ENCODE results near the gene ZMYM3.

Gene ZMYM3

DNA sequence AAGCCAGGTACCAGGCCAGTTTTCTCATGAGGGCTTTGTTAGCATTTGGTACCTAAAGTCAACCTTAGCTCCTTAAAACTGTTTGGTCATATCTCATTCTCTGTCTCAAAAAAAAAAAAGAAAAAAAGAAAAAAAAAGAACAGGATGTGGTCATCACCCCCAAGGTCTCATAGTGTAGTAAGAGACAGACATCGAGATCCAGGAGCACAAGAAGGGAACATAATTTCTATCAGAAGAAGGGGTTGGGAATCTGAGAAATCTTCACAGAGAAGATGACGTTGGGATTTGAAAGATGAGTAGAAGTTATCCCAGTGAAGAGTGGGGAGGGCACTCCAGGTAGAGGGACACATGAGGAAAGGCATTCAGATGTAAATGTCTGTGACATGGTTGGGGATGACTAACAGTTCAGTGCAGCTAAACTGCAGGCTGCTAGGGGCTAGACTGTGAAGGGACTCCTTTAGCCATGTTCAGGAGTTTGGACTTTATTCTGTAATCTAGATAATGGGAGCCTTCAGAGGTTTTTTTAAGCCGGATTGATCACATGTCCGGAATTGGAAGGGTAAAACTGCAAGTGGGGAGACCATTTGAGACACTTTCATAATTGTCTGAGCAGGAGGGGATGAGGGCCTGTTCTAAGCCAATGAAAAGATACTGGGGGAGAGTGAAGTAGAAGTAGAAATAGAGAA lies 57.8 kb downstream of the ZMYM3 start:
- ATAC-seq: no peak
- TF ChIP-seq GLIS3 (CRISPR knock-in tag; IDR thresholded peaks at IDR 0.05) (no peak), ZNF70 (CRISPR knock-in tag; IDR thresholded peaks at IDR 0.05) (no peak), TCF4 (CRISPR knock-in tag; IDR thresholded peaks at IDR 0.05; ENCODE audit: borderline replicate concordance) (no peak), SNAI2 (CRISPR knock-in tag; IDR thresholded peaks at IDR 0.05) (no peak), BACH2 (CRISPR knock-in tag; IDR thresholded peaks at IDR 0.05; ENCODE audit: borderline replicate concordance) (no peak), ZNF565 (CRISPR knock-in tag; conservative IDR thresholded peaks at IDR 0.05; ENCODE audit: low read depth) (no peak), ISL1 (CRISPR knock-in tag; IDR thresholded peaks at IDR 0.05) (no peak), ZFP3 (CRISPR knock-in tag; IDR thresholded peaks at IDR 0.05) (no peak)
- TF ChIP-seq, protein P1, sequence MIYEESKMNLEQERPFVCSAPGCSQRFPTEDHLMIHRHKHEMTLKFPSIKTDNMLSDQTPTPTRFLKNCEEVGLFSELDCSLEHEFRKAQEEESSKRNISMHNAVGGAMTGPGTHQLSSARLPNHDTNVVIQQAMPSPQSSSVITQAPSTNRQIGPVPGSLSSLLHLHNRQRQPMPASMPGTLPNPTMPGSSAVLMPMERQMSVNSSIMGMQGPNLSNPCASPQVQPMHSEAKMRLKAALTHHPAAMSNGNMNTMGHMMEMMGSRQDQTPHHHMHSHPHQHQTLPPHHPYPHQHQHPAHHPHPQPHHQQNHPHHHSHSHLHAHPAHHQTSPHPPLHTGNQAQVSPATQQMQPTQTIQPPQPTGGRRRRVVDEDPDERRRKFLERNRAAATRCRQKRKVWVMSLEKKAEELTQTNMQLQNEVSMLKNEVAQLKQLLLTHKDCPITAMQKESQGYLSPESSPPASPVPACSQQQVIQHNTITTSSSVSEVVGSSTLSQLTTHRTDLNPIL (CRISPR knock-in tag; IDR thresholded peaks at IDR 0.05; ENCODE audit: low read depth): no peak

DNA sequence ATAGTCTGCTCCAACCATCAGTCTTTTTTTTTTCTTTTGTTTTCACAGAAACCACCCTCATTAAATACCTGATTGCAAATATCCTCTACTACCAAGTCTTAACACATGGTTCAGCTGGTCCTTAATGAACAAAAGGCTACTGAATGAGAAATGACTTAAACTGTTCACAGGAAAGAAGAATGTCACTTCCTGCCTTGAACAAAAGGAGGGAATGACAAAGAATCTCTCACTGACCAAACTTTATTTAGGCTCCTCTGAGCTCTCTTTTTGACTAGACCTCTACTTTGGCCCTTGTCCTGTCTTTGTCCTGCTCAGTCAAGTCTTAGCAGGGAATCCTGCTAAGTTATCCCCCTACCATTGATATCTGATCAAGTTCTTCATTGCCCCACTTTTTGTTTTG lies 62.7 kb downstream of the ZMYM3 start:
- TF ChIP-seq SNAI2 (CRISPR knock-in tag; IDR thresholded peaks at IDR 0.05): no peak
- no peak for TF ChIP-seq ZNF70 (CRISPR knock-in tag; IDR thresholded peaks at IDR 0.05)
- no peak for TF ChIP-seq TCF4 (CRISPR knock-in tag; IDR thresholded peaks at IDR 0.05; ENCODE audit: borderline replicate concordance)
- TF ChIP-seq ZC3H10 (CRISPR knock-in tag; IDR thresholded peaks at IDR 0.05): no peak
- no peak for TF ChIP-seq RARB (CRISPR knock-in tag; IDR thresholded peaks at IDR 0.05)
- no peak for TF ChIP-seq ZFP3 (CRISPR knock-in tag; IDR thresholded peaks at IDR 0.05)
- TF ChIP-seq ARNTL (CRISPR knock-in tag; IDR thresholded peaks at IDR 0.05; ENCODE audit: borderline replicate concordance, low read depth): no peak
- no peak for TF ChIP-seq TOX (CRISPR knock-in tag; IDR thresholded peaks at IDR 0.05; ENCODE audit: borderline replicate concordance)
- TF ChIP-seq, protein P2, sequence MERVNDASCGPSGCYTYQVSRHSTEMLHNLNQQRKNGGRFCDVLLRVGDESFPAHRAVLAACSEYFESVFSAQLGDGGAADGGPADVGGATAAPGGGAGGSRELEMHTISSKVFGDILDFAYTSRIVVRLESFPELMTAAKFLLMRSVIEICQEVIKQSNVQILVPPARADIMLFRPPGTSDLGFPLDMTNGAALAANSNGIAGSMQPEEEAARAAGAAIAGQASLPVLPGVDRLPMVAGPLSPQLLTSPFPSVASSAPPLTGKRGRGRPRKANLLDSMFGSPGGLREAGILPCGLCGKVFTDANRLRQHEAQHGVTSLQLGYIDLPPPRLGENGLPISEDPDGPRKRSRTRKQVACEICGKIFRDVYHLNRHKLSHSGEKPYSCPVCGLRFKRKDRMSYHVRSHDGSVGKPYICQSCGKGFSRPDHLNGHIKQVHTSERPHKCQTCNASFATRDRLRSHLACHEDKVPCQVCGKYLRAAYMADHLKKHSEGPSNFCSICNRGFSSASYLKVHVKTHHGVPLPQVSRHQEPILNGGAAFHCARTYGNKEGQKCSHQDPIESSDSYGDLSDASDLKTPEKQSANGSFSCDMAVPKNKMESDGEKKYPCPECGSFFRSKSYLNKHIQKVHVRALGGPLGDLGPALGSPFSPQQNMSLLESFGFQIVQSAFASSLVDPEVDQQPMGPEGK (CRISPR knock-in tag; IDR thresholded peaks at IDR 0.05; ENCODE audit: borderline replicate concordance): no peak
- TF ChIP-seq BACH2 (CRISPR knock-in tag; IDR thresholded peaks at IDR 0.05; ENCODE audit: borderline replicate concordance): no peak
- no peak for TF ChIP-seq ZNF565 (CRISPR knock-in tag; conservative IDR thresholded peaks at IDR 0.05; ENCODE audit: low read depth)
- no peak for TF ChIP-seq PPARA (CRISPR knock-in tag; IDR thresholded peaks at IDR 0.05; ENCODE audit: borderline replicate concordance)
- TF ChIP-seq, protein P3, sequence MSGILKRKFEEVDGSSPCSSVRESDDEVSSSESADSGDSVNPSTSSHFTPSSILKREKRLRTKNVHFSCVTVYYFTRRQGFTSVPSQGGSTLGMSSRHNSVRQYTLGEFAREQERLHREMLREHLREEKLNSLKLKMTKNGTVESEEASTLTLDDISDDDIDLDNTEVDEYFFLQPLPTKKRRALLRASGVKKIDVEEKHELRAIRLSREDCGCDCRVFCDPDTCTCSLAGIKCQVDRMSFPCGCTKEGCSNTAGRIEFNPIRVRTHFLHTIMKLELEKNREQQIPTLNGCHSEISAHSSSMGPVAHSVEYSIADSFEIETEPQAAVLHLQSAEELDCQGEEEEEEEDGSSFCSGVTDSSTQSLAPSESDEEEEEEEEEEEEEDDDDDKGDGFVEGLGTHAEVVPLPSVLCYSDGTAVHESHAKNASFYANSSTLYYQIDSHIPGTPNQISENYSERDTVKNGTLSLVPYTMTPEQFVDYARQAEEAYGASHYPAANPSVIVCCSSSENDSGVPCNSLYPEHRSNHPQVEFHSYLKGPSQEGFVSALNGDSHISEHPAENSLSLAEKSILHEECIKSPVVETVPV (CRISPR knock-in tag; IDR thresholded peaks at IDR 0.05): no peak
- no peak for TF ChIP-seq GLIS3 (CRISPR knock-in tag; IDR thresholded peaks at IDR 0.05)
- TF ChIP-seq, protein P4, sequence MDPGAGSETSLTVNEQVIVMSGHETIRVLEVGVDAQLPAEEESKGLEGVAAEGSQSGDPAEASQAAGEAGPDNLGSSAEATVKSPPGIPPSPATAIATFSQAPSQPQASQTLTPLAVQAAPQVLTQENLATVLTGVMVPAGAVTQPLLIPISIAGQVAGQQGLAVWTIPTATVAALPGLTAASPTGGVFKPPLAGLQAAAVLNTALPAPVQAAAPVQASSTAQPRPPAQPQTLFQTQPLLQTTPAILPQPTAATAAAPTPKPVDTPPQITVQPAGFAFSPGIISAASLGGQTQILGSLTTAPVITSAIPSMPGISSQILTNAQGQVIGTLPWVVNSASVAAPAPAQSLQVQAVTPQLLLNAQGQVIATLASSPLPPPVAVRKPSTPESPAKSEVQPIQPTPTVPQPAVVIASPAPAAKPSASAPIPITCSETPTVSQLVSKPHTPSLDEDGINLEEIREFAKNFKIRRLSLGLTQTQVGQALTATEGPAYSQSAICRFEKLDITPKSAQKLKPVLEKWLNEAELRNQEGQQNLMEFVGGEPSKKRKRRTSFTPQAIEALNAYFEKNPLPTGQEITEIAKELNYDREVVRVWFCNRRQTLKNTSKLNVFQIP (CRISPR knock-in tag; IDR thresholded peaks at IDR 0.05; ENCODE audit: borderline replicate concordance, low read depth): no peak
- no peak for TF ChIP-seq ZFP30 (CRISPR knock-in tag; IDR thresholded peaks at IDR 0.05)
- no peak for TF ChIP-seq OSR1 (CRISPR knock-in tag; IDR thresholded peaks at IDR 0.05)
- TF ChIP-seq, protein P1 (CRISPR knock-in tag; IDR thresholded peaks at IDR 0.05; ENCODE audit: low read depth): no peak
- no peak for ATAC-seq

Data from SK-N-SH treated with all-trans-retinoic acid at 6 μM for 48 hours (cell line).